Endothelial cell of umbilical vein (primary cell): ENCODE results near the gene BRMS1. TPM values are rescaled to one million over a fixed set of nuclear protein-coding genes. Genes with fewer than 3 reads are reported as not detected.

Experiments used
- BruUV-seq: library from RNA; stranded (reverse); fragments of 400-500 nt; replicated peaks from 2 replicates; lab custom pipeline; 2021; lab: Mats Ljungman, UMichigan
- CTCF ChIA-PET: fragments of 300-600, 350-600 bp; sonication (Branson Sonifier 250); formaldehyde crosslinking; loops from one replicate; lab custom pipeline; 2021; ENCODE audit warnings: antibody characterized with exemption, inconsistent platforms; lab: Charles Lee
- POLR2A ChIA-PET: fragments of 300-600, 350-600 bp; sonication (Branson Sonifier 250); formaldehyde crosslinking; loops from one replicate; lab custom pipeline; 2021; ENCODE audit warnings: antibody characterized with exemption, inconsistent platforms; lab: Charles Lee
- DNase-seq: peaks from one replicate; pipeline ENCODE4 v3.0.0-alpha.2; 2011; ENCODE audit warnings: low read depth, low spot score
- FAIRE-seq: peaks from 2 replicates; lab custom pipeline; 2011; peaks lifted over from hg19 to GRCh38; lab: Jason Lieb, UNC
- H2AFZ ChIP-seq: 2 replicates; pipeline ENCODE4 v1.6.0; 2012; ENCODE audit warnings: low read depth, low read length, control low read depth, inconsistent platforms
- H3K27ac ChIP-seq: 2 replicates; pipeline ENCODE4 v1.5.1; 2011; ENCODE audit warnings: low read depth, mild to moderate bottlenecking, control low read depth, low read length, moderate library complexity; ENCODE audit not compliant: insufficient read depth
- H3K27me3 ChIP-seq, 2 experiments: 2 replicates each; pipeline versions ENCODE4 v1.6.0 to v1.6.1; 2011; ENCODE audit warnings: low read length in 2 of 2, mixed read lengths in 1 of 2; ENCODE audit not compliant: control insufficient read depth in 2 of 2, insufficient read depth in 2 of 2
- H3K36me3 ChIP-seq, 2 experiments: 2 replicates in 1 of 2; 3 replicates in 1 of 2; pipeline ENCODE4 v1.5.1; 2011; ENCODE audit warnings: low read length in 2 of 2, mild to moderate bottlenecking in 1 of 2, moderate library complexity in 1 of 2; ENCODE audit not compliant: control insufficient read depth in 2 of 2, insufficient read depth in 2 of 2; ENCODE audit errors: extremely low read depth in 1 of 2
- H3K4me1 ChIP-seq: 3 replicates; pipeline ENCODE4 v1.5.1; 2011; ENCODE audit warnings: mild to moderate bottlenecking, low read length; ENCODE audit not compliant: control insufficient read depth, insufficient read depth; ENCODE audit errors: extremely low read depth
- H3K4me2 ChIP-seq: 2 replicates; pipeline ENCODE4 v1.6.1; 2011; ENCODE audit warnings: low read length, control low read depth, mixed read lengths; ENCODE audit not compliant: insufficient read depth
- H3K4me3 ChIP-seq, 3 experiments: fragments of 200-600 bp in 1 of 3; sonication (generic), shearing (Covaris generic) in 1 of 3; replicated peaks in 1 of 3; 2 replicates each; pipeline ENCODE4 v1.5.1; 2011 to 2016; ENCODE audit warnings: control low read depth in 3 of 3, low read length in 3 of 3, mild to moderate bottlenecking in 2 of 3, inconsistent platforms in 1 of 3, low read depth in 1 of 3, moderate library complexity in 1 of 3; ENCODE audit not compliant: insufficient read depth in 1 of 3
- H3K79me2 ChIP-seq: 2 replicates; pipeline ENCODE4 v1.6.0; 2012; ENCODE audit warnings: low read length, inconsistent platforms; ENCODE audit not compliant: control insufficient read depth, insufficient read depth
- H3K9ac ChIP-seq: replicated peaks from 2 replicates; pipeline ENCODE3; 2011; ENCODE audit warnings: low read length, control low read depth; ENCODE audit not compliant: insufficient read depth; ENCODE audit errors: extremely low read depth
- H3K9me1 ChIP-seq: replicated peaks from 3 replicates; pipeline ENCODE4 v1.6.0; 2011; ENCODE audit warnings: mild to moderate bottlenecking, low read length; ENCODE audit not compliant: control insufficient read depth, insufficient read depth; ENCODE audit errors: extremely low read depth
- H3K9me3 ChIP-seq: replicated peaks from 2 replicates; pipeline ENCODE4 v1.5.1; 2012; ENCODE audit warnings: low read length, inconsistent platforms; ENCODE audit not compliant: control insufficient read depth, insufficient read depth
- H4K20me1 ChIP-seq: replicated peaks from 2 replicates; pipeline ENCODE3; 2011; ENCODE audit warnings: mild to moderate bottlenecking, low read length; ENCODE audit not compliant: control insufficient read depth, insufficient read depth; ENCODE audit errors: extremely low read depth
- EZH2 ChIP-seq: IDR thresholded peaks from 2 replicates; pipeline ENCODE4 v1.6.1; 2012; ENCODE audit warnings: borderline replicate concordance, low read depth, mild to moderate bottlenecking, moderate library complexity, low read length, inconsistent platforms; ENCODE audit not compliant: severe bottlenecking
- FOS ChIP-seq: IDR thresholded peaks from 2 replicates; pipeline ENCODE4 v1.6.1; 2011; ENCODE audit warnings: mild to moderate bottlenecking, low read length, moderate library complexity, borderline replicate concordance; ENCODE audit not compliant: insufficient read depth
- GATA2 ChIP-seq: IDR thresholded peaks from 2 replicates; pipeline ENCODE4 v1.7.0; 2011; ENCODE audit warnings: low read depth, mild to moderate bottlenecking, moderate library complexity, mixed read lengths, low read length; ENCODE audit not compliant: insufficient read length, insufficient read depth
- JUN ChIP-seq: IDR thresholded peaks from 2 replicates; pipeline ENCODE4 v1.6.1; 2011; ENCODE audit warnings: borderline replicate concordance, low read depth; ENCODE audit not compliant: insufficient read length, insufficient read depth
- MYC ChIP-seq: IDR thresholded peaks from one replicate; pipeline ENCODE4 v1.6.1; 2011; ENCODE audit warnings: mild to moderate bottlenecking, low read depth, low read length
- POLR2A ChIP-seq: IDR thresholded peaks from 2 replicates; pipeline ENCODE4 v1.6.1; 2012; ENCODE audit warnings: low read depth, mild to moderate bottlenecking, control low read depth, low read length
- POLR2AphosphoS5 ChIP-seq: IDR thresholded peaks from 2 replicates; pipeline ENCODE4 v1.6.1; 2012; ENCODE audit warnings: low read depth, mild to moderate bottlenecking, control low read depth, low read length, moderate library complexity; ENCODE audit not compliant: insufficient read depth
- dilution Hi-C: fragments of 300-500 bp; cut with MboI; formaldehyde crosslinking; loops from one replicate; pipeline ENCODE4 v1.15.0; 2019; ENCODE audit warnings: low sequenced_read_pairs; ENCODE audit not compliant: extremely low pct_ligation_motif_present
- intact Hi-C: fragments of 100-400 bp; cut with micrococcal nuclease; formaldehyde crosslinking; loops from one replicate; pipeline ENCODE4 v1.10.0; 2022
- polyA plus RNA-seq, 4 experiments: library from polyadenylated mRNA; depleted of rRNA in 3 of 4; stranded (reverse) in 3 of 4; unstranded in 1 of 4; fragments of >200 nt; gene quantifications; 2 replicates each; pipeline versions ENCODE4 v1.2.1 to v1.2.3, GENCODE V29; 2011 to 2012; ENCODE audit warnings: missing spikeins in 1 of 4
- total RNA-seq: library from RNA; stranded (reverse); gene quantifications from 2 replicates; pipeline ENCODE4 v1.2.3, GENCODE V29; 2021
- TF ChIP-seq, protein P1 (sequence below): IDR thresholded peaks from 2 replicates; pipeline ENCODE4 v1.6.1; 2011; ENCODE audit not compliant: insufficient read depth, insufficient read length

BRMS1 gene
- total and polyA plus RNA-seq, 2 donors (not counting 3 experiments of a cell fraction or from before 2014, with no cell fraction given): 51.4 to 53.1 TPM

GRCh38 chr11:66317322-66317722, 27.6 kb downstream of the BRMS1 start:
- no TSS peak for BruUV-seq
- peaks cover 5 to 7% of the 10 kb centered on the region in 2 experiments for H3K27me3 ChIP-seq
- H2AFZ ChIP-seq: no peak overlapping the region
- intact Hi-C loops (no loop called here), dilution Hi-C loops (no loop called here)
- H3K36me3 ChIP-seq: no peaks in the 10 kb centered on the region
- no peak overlapping the region for H3K4me2 ChIP-seq
- ChIA-PET CTCF (interaction anchor here (0.8 to 9.5 kb wide), 3 partner anchors 10 to 35 kb away, joined by 3 to 225 read pairs (median 5); partner anchors contain the start of gene RIN1), POLR2A (no interaction called here)
- H3K27ac ChIP-seq: no peak overlapping the region
- H3K9ac ChIP-seq: no peak overlapping the region
- H3K79me2 ChIP-seq: no peaks in the 10 kb centered on the region
- FAIRE-seq: no peak
- no peaks in the 10 kb centered on the region for H3K9me3 ChIP-seq
- H4K20me1 ChIP-seq: no peaks in the 10 kb centered on the region
- TF ChIP-seq POLR2AphosphoS5: no peak
- TF ChIP-seq, protein P1, sequence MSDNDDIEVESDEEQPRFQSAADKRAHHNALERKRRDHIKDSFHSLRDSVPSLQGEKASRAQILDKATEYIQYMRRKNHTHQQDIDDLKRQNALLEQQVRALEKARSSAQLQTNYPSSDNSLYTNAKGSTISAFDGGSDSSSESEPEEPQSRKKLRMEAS: no peak
- TF ChIP-seq EZH2: peak; percentile 58
- peak; percentile 9 for DNase-seq
- H3K9me1 ChIP-seq: no peaks in the 10 kb centered on the region
- peak overlapping the region in 1 of 3 experiments; percentile 7 for H3K4me3 ChIP-seq
- peaks cover 2% of the 10 kb centered on the region for H3K4me1 ChIP-seq

DNA sequence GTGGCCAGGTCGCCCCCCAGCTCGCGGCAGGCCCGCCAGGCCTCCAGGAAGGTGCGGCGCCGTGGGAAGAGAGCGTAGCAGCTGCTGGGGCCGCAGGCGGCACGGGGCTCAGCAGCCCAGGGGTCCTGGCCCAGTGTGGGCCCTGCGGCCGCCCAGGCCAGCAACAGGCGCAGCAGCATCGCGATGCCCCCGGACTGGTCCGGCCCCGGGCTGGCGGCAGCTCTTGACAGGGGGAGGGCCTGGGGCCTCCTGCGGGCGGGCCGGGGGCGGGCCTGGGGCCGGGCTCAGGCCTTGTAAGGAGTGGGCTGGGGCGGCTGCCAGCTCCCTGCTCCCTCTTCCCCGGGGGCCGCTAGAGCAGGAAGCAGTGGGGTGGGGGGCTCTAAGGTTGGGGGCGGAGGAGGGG, 28.1 kb downstream of the BRMS1 start, which contains the start of gene CD248:
TSS of gene CD248 (minus strand) at position 196 of the 403 bp plus-strand sequence. CDS start at position 179, 17 bp downstream.
- H2AFZ ChIP-seq: no peak within 1 kb of the TSS
- peak; percentile 15 for DNase-seq

More for the DNA sequence above, 28.1 kb downstream of the BRMS1 start, which contains the start of gene CD248:
- ChIA-PET CTCF (interaction anchor here (0.8 to 9.5 kb wide), 3 partner anchors 10 to 35 kb away, joined by 3 to 225 read pairs (median 5); partner anchors contain the start of gene RIN1), POLR2A (no interaction called here)
- peaks cover 4% of the 10 kb centered on the region for H3K4me1 ChIP-seq
- dilution Hi-C loops: no loop called here
- no peaks in the 10 kb centered on the region for H3K79me2 ChIP-seq
- no peak for FAIRE-seq
- no peak within 1 kb of the TSS for H3K27ac ChIP-seq
- H3K4me3 ChIP-seq: peak within 1 kb of the TSS in 1 of 3 experiments; percentile 7
- no peaks in the 10 kb centered on the region for H3K9me3 ChIP-seq
- intact Hi-C loops: no loop called here
- no peak within 1 kb of the TSS for H3K4me2 ChIP-seq
- no peaks in the 10 kb centered on the region for H3K9me1 ChIP-seq
- no peaks in the 10 kb centered on the region for H3K36me3 ChIP-seq
- H4K20me1 ChIP-seq: no peaks in the 10 kb centered on the region
- peaks cover 5 to 7% of the 10 kb centered on the region in 2 experiments for H3K27me3 ChIP-seq
- H3K9ac ChIP-seq: no peak within 1 kb of the TSS
- BruUV-seq: no TSS peak
- TF ChIP-seq FOS (no peak), POLR2AphosphoS5 (no peak), JUN (no peak), MYC (no peak), GATA2 (no peak), POLR2A (no peak), EZH2 (peak; percentile 74)
- TF ChIP-seq, protein P1: no peak
